Brain microvascular endothelial cell (primary cell): Measurements from ENCODE around the gene NPFFR1.
"Not testable (repeated sequence)": the region's sequence is repeated elsewhere in the genome, so short reads cannot be mapped to it uniquely, and the experiment has no call there.

Experiments used
- DNase-seq: peaks from one replicate; pipeline ENCODE4 v3.0.0-alpha.2; 2020
- H3K27ac ChIP-seq: fragments of 250-450 bp; sonication (Bioruptor Pico); 2 replicates; pipeline ENCODE4 v1.5.1; 2020; ENCODE audit warnings: mild to moderate bottlenecking, moderate library complexity
- H3K27me3 ChIP-seq: fragments of 250-450 bp; sonication (Bioruptor Pico); replicated peaks from 2 replicates; pipeline ENCODE4 v1.5.1; 2020; ENCODE audit warnings: mild to moderate bottlenecking
- H3K36me3 ChIP-seq: fragments of 250-450 bp; sonication (Bioruptor Pico); replicated peaks from 2 replicates; pipeline ENCODE4 v1.5.1; 2020; ENCODE audit warnings: mild to moderate bottlenecking
- H3K4me3 ChIP-seq: 2 replicates; pipeline ENCODE4 v1.5.1; 2011; ENCODE audit warnings: low read depth, mild to moderate bottlenecking, control low read depth, low read length, moderate library complexity
- CTCF ChIP-seq: IDR thresholded peaks from 2 replicates; pipeline ENCODE4 v1.5.1; 2011; ENCODE audit warnings: low read depth, mild to moderate bottlenecking, moderate library complexity, low read length, control low read depth, inconsistent platforms; ENCODE audit errors: missing control alignments
- in situ Hi-C: cut with HindIII; loops from 2 replicates; pipeline ENCODE4 v1.10.0; 2017; ENCODE audit warnings: low sequenced_read_pairs, low pct_ligation_motif_present

NPFFR1 gene

GRCh38 chr10:70228491-70228890, 55.3 kb downstream of the NPFFR1 start:
- in situ Hi-C loops = no loop called here
- Histone ChIP-seq H3K27me3 (no peaks in the 10 kb centered on the region), H3K4me3 (no peak overlapping the region), H3K36me3 (peaks cover 6% of the 10 kb centered on the region), H3K27ac (no peak overlapping the region)
- DNase-seq = no peak
- no peak for TF ChIP-seq CTCF

- no peaks in the 10 kb centered on the region for H3K27me3 ChIP-seq
- in situ Hi-C loops = no loop called here
- no peak for TF ChIP-seq CTCF
- peaks cover 6% of the 10 kb centered on the region for H3K36me3 ChIP-seq
- H3K4me3 ChIP-seq = no peak overlapping the region
- no peak for DNase-seq
- H3K27ac ChIP-seq = no peak overlapping the region
Observed at GRCh38 chr10:70227548-70228320, 56.1 kb downstream of the NPFFR1 start.

- in situ Hi-C loops = no loop called here
Observed at GRCh38 chr10:70223728-70224127, 60.1 kb downstream of the NPFFR1 start.

GRCh38 chr10:70222811-70223447, 60.9 kb downstream of the NPFFR1 start:
- H3K27ac ChIP-seq, H3K27me3 ChIP-seq, in situ Hi-C loops, DNase-seq, H3K36me3 ChIP-seq, H3K4me3 ChIP-seq: not testable (repeated sequence)

More at GRCh38 chr10:70223728-70224127, 60.1 kb downstream of the NPFFR1 start:
- H3K27ac ChIP-seq = no peak overlapping the region
- no peaks in the 10 kb centered on the region for H3K27me3 ChIP-seq
- no peak for TF ChIP-seq CTCF
- H3K4me3 ChIP-seq = no peak overlapping the region
- peaks cover 3% of the 10 kb centered on the region for H3K36me3 ChIP-seq
- DNase-seq = no peak

- H3K27me3 ChIP-seq = no peaks in the 10 kb centered on the region
- no peak overlapping the region for H3K27ac ChIP-seq
- in situ Hi-C loops = no loop called here
- peaks cover 12% of the 10 kb centered on the region for H3K36me3 ChIP-seq
- DNase-seq = no peak
- TF ChIP-seq CTCF = no peak
- no peak overlapping the region for H3K4me3 ChIP-seq
Observed at GRCh38 chr10:70222340-70222794, 61.4 kb downstream of the NPFFR1 start.

GRCh38 chr10:70221030-70221429, 62.8 kb downstream of the NPFFR1 start:
- in situ Hi-C loops = no loop called here
- TF ChIP-seq CTCF = no peak
- Histone ChIP-seq H3K27me3 (no peaks in the 10 kb centered on the region), H3K36me3 (peaks cover 15% of the 10 kb centered on the region), H3K27ac (no peak overlapping the region), H3K4me3 (no peak overlapping the region)
- DNase-seq = no peak
